Mucosa of stomach (tissue), 1 donor: Measurements from ENCODE around the gene WDR83.
"Not testable (repeated sequence)": the region's sequence is repeated elsewhere in the genome, so short reads cannot be mapped to it uniquely, and the experiment has no call there.

Source experiments
- H3K27me3 ChIP-seq: one replicate; pipeline ENCODE4 v1.7.0; 2013; ENCODE audit warnings: mild to moderate bottlenecking, low read length; ENCODE audit not compliant: control insufficient read depth, insufficient read depth
- H3K36me3 ChIP-seq: one replicate; pipeline ENCODE4 v1.7.0; 2013; ENCODE audit warnings: low read length; ENCODE audit not compliant: control insufficient read depth, insufficient read depth
- H3K4me1 ChIP-seq: one replicate; pipeline ENCODE4 v1.7.0; 2013; ENCODE audit warnings: mild to moderate bottlenecking, low read length; ENCODE audit not compliant: control insufficient read depth, insufficient read depth
- H3K4me3 ChIP-seq: one replicate; pipeline ENCODE4 v1.7.0; 2013; ENCODE audit warnings: low read length
- H3K9ac ChIP-seq: one replicate; pipeline ENCODE4 v1.7.0; 2013; ENCODE audit warnings: mild to moderate bottlenecking, low read length, moderate library complexity
- H3K9me3 ChIP-seq: one replicate; pipeline ENCODE4 v1.7.0; 2013; ENCODE audit warnings: mild to moderate bottlenecking, low read length, moderate library complexity; ENCODE audit not compliant: control insufficient read depth
- donor health status: Pancreatic carcinoma.

The WDR83 gene, protein sequence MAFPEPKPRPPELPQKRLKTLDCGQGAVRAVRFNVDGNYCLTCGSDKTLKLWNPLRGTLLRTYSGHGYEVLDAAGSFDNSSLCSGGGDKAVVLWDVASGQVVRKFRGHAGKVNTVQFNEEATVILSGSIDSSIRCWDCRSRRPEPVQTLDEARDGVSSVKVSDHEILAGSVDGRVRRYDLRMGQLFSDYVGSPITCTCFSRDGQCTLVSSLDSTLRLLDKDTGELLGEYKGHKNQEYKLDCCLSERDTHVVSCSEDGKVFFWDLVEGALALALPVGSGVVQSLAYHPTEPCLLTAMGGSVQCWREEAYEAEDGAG

DNA sequence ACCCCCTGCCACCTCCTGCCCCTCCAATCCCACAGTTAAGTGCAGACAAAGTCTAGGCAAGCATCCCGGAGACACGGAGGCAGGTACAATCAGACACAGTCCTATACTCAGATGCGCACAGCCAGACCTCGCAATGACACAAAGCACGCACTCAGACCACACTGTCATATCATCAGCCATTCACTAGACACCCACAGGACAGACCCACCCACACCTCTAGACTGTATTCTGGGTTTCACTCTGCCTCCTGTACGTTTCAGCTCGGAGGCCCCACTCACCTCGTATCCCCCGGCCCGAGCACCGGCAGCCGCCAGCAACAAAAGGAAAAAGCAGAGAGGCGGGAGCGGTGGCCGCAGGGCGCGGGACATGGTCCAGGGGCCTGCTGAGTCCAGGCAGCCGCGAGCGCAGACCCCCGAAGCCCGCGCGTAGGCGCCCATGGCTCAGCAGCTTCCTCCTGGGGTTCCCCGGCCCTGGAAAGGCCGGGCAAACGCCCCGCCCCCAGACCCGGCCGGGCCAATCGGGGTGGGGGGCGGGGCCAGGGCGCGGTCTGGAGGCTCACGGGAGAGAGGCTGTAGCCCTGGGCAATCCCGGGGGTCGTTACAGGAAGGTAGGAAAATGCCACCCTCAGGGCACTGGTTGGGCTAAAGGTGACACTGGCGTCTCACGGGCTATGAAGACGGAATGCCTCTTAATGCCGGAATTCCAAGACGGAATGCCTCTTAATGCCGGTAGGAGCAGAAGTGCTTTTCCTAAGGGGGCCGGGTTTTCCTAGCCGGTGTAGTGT lies at the start of gene WDR83, which contains the start of gene MAN2B1:
WDR83 (plus strand) TSS at position 543 of the 784 bp plus-strand sequence. CDS start 2,984 bp downstream, outside the sequence.
MAN2B1 (minus strand) TSS at position 478 of the 784 bp plus-strand sequence; CDS start at position 437, 41 bp downstream.
- peak within 1 kb of the TSS; percentile 77 for H3K9ac ChIP-seq
- H3K36me3 ChIP-seq = no peaks in the 10 kb centered on the region
- no peaks in the 10 kb centered on the region for H3K27me3 ChIP-seq
- H3K4me1 ChIP-seq = peaks cover 40% of the 10 kb centered on the region
- H3K4me3 ChIP-seq = peak within 1 kb of the TSS; percentile 77
- no peaks in the 10 kb centered on the region for H3K9me3 ChIP-seq

DNA sequence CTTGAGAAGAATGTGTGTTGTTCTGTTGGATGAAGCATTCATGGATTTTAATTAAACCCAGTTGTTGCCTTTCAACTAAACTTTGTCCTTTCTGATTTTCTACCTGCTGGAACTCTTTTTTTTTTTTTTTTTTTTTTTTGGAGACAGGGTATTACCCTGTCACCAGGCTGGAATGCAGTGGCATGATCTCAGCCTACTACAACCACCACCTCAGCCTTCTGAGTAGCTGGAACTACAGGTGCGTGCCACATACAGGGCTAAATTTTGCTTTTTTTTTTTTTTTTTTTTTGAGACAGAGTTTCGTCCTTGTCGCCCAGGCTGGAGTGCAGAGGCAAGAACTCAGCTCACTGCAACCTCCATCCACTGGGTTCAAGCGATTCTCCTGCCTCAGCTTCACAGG lies 49.0 kb upstream of the WDR83 start:
- H3K9ac ChIP-seq = no peak overlapping the region
- H3K9me3 ChIP-seq = no peaks in the 10 kb centered on the region
- H3K27me3 ChIP-seq = no peaks in the 10 kb centered on the region
- no peaks in the 10 kb centered on the region for H3K36me3 ChIP-seq
- H3K4me1 ChIP-seq = no peaks in the 10 kb centered on the region
- no peak overlapping the region for H3K4me3 ChIP-seq

DNA sequence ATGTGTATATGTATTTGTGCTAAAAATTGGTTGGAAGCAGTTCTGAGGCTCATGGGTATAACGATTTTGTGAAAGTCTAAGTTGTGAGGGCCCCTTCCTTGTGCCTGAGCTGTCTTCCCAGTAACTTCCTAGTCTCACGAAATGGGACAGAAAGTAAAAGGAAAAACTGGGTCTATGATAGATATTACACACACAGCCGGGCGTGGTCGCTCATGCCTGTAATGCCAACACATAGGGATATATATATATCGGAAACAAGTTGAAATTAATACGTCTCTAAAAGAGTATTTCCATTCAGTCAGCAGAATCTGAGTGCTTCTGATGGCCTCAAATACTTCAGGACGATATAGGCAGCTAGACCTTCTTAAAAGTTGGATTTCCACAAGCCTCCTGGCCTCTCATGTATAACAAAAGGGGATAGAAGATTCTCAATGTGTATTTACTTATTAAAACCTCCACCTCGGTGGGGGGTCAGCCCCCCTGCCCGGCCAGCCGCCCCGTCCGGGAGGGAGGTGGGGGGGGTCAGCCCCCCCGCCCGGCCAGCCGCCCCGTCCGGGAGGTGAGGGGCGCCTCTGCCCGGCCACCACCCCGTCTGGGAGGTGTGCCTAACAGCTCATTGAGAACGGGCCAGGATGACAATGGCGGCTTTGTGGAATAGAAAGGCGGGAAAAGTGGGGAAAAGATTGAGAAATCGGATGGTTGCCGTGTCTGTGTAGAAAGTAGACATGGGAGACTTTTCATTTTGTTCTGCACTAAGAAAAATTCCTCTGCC lies 45.2 kb upstream of the WDR83 start:
- not testable (repeated sequence) for H3K9ac ChIP-seq, H3K36me3 ChIP-seq, H3K27me3 ChIP-seq, H3K9me3 ChIP-seq, H3K4me1 ChIP-seq, H3K4me3 ChIP-seq

DNA sequence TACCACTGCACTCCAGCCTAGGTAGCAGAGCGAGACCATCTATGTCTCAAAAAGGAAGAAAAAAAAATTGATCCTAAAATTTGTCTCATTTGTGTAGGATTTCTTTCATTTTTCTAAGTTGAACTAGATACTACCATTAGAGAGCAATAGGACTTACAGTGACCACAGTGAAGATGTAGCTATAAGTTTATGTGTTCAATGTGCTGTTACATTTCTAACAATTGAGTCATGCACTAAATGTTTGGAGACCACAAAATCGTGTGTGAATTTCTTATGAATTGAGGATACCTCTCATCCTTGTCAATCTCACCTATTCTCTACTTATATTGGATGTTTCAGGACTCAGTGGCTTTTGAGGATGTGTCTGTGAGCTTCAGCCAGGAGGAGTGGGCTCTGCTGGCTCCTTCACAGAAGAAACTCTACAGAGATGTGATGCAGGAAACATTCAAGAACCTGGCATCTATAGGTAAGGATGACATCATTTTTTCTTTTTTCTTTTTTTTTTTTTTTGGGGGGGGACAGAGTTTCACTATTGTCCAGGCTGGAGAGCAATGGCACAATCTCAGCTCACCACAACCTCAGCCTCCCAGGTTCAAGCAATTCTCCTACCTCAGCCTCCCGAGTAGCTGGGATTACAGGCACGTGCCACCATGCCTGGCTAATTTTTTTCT lies 43.1 kb upstream of the WDR83 start:
- no peaks in the 10 kb centered on the region for H3K27me3 ChIP-seq
- peaks cover 15% of the 10 kb centered on the region for H3K9me3 ChIP-seq
- no peak overlapping the region for H3K9ac ChIP-seq
- H3K36me3 ChIP-seq = peaks cover 17% of the 10 kb centered on the region
- no peak overlapping the region for H3K4me3 ChIP-seq
- no peaks in the 10 kb centered on the region for H3K4me1 ChIP-seq

DNA sequence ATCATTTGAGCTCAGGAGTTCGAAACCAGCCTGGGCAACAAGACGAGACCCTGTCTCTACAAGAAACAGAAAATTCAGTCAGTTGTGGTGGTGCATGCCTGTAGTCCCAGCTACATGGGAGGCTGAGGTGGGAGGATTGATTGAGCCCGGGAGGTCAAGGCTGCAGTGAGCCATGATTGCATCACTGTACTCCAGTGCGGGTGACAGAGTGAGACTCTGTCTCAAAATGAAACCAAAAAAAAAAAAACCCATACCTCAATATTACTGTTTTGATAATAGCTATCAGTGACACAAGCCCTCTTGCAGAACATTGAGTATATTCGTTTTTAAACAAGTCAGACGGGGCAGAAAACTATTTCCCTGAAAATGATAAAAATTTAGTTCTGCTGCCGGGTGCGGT lies 39.6 kb upstream of the WDR83 start:
- Histone ChIP-seq H3K36me3 (peaks cover 26% of the 10 kb centered on the region), H3K27me3 (no peaks in the 10 kb centered on the region), H3K9me3 (peaks cover 22% of the 10 kb centered on the region), H3K4me1 (no peaks in the 10 kb centered on the region), H3K9ac (no peak overlapping the region), H3K4me3 (no peak overlapping the region)

DNA sequence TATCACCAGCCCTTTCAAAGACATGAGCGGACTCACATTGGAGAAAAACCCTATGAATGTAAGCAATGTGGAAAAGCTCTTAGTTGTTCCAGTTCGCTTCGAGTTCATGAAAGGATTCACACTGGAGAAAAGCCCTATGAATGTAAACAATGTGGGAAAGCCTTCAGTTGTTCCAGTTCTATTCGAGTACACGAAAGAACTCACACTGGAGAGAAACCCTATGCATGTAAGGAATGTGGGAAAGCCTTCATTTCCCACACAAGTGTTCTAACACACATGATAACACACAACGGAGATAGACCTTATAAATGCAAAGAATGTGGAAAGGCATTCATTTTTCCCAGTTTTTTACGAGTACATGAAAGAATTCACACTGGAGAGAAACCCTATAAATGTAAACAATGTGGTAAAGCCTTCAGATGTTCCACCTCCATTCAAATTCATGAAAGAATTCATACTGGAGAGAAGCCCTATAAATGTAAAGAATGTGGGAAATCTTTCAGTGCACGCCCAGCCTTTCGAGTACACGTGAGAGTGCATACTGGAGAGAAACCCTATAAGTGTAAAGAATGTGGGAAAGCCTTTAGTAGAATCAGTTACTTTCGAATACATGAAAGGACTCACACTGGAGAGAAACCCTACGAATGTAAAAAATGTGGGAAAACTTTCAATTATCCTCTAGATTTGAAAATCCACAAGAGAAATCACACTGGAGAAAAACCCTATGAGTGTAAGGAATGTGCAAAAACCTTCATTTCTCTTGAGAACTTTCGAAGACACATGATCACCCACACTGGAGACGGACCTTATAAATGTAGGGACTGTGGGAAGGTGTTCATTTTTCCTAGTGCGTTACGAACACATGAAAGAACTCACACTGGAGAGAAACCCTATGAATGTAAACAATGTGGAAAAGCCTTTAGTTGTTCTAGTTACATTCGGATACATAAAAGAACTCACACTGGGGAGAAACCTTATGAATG lies 38.3 kb upstream of the WDR83 start:
- Histone ChIP-seq H3K4me1 (no peaks in the 10 kb centered on the region), H3K36me3 (peaks cover 26% of the 10 kb centered on the region), H3K9me3 (peaks cover 22% of the 10 kb centered on the region), H3K9ac (no peak overlapping the region), H3K4me3 (no peak overlapping the region), H3K27me3 (no peaks in the 10 kb centered on the region)

DNA sequence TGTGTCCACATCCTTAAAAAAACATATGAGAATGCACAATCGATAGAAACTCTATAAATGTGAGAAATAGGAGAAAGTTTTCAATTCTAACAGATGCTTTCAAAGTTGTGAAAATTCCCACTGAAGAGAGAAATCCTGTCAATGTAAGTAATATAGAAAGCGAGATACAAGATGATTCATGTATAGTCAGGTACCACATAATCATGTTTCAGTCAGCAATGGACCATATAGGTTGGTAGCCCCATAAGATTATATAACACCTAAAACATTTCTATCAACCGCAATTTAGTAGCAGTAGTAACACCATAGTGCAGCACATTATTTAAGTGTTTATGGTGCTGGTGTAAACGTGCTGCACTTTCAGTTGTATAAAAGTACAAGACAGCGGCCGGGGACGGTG lies 37.4 kb upstream of the WDR83 start:
- no peak overlapping the region for H3K9ac ChIP-seq
- H3K9me3 ChIP-seq = peaks cover 22% of the 10 kb centered on the region
- H3K36me3 ChIP-seq = peaks cover 26% of the 10 kb centered on the region
- H3K27me3 ChIP-seq = no peaks in the 10 kb centered on the region
- no peaks in the 10 kb centered on the region for H3K4me1 ChIP-seq
- no peak overlapping the region for H3K4me3 ChIP-seq

DNA sequence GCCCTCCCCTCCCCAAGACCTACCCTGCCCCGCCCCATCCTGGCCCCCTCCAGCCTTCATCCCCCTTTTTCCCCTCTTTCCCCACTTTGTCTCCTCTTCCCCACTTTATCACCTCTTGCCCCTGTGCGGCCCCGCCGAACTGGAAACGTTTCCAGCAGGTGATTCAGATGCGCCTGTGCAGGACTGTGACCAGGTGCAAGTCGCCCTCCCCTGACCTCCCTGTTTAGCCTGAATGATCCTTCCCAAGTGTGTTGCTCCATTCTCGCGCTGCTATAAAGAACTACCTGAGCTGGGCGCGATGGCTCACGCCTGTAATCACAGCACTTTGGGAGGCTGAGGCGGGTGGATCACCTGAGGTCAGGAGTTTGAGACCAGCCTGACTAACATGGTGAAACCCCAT lies 30.0 kb upstream of the WDR83 start:
- Histone ChIP-seq H3K4me3 (no peak overlapping the region), H3K36me3 (no peaks in the 10 kb centered on the region), H3K9me3 (no peaks in the 10 kb centered on the region), H3K27me3 (no peaks in the 10 kb centered on the region), H3K9ac (no peak overlapping the region), H3K4me1 (peaks cover 9% of the 10 kb centered on the region)

DNA sequence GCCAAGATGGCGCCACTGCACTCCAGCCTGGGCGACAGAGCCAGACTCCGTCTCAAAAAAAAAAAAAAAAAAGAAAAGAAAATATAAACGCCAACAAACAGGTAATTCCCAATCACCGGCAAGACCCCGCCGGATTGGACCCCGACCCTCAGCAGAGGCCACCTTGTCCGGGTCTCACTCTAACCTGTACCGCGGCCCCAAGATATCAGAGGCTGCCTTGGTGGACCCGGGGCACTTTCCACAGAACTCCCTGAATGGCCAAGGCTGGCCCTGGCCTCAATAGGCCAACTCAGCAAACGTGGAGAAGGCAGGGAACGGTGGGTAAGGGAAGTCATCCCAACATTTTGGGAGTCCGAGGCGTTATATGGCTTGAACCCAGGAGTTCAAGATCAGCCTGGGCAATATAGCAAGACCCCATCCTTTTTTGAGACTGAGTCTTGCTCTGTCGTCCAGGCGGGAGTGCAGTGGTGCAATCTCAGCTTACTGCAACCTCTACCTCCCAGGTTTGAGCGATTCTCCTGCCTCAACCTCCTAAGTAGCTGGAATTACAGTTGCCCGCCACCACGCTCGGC lies 27.9 kb upstream of the WDR83 start:
- H3K36me3 ChIP-seq = no peaks in the 10 kb centered on the region
- H3K4me3 ChIP-seq = no peak overlapping the region
- no peaks in the 10 kb centered on the region for H3K27me3 ChIP-seq
- no peak overlapping the region for H3K9ac ChIP-seq
- H3K9me3 ChIP-seq = no peaks in the 10 kb centered on the region
- peaks cover 9% of the 10 kb centered on the region for H3K4me1 ChIP-seq

DNA sequence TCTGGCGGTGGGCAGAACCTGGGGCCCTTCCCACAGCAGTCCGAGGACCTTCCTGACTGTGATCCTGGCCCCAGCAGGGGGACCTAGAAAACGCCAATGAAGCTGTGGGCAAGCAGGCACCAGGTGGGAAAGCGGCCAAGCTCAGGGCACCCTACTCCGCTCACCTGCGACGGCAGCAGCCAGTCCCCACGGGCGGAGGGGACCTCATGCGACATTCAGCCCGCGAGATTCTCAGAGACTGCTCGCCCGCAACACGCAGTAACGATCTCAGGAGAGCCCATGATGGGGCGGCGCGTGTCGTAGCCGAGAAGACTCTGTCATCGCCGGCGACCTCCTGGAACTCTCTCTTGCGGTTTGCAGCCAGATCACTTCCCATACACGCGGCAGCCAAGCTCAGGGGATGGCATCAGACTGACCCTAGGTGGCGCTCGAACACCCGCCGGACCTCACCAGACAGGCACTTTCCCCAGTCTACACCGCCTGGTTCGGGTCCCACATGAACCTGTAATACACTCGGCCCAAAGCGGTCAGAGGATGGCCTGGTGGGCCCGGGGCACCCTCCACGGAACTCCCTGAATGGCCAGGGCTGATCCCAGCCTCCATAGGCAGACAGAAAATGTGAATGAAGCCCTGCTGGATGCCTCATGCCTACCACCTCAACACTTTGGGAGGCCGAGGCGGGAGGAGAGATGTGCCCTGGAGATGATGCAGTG lies 26.6 kb upstream of the WDR83 start:
- H3K4me1 ChIP-seq = peaks cover 9% of the 10 kb centered on the region
- no peaks in the 10 kb centered on the region for H3K27me3 ChIP-seq
- H3K36me3 ChIP-seq = no peaks in the 10 kb centered on the region
- no peaks in the 10 kb centered on the region for H3K9me3 ChIP-seq
- H3K9ac ChIP-seq = peak overlapping the region; percentile 41
- no peak overlapping the region for H3K4me3 ChIP-seq
